Body of pancreas (tissue), 4 donors: Measurements from ENCODE around the gene MTFR2.

Experiments
- CTCF ChIP-seq, 7 experiments: fragments of 450-650 bp in 4 of 7; fragments of 200-600 bp in 3 of 7; sonication (generic) in 3 of 7; IDR thresholded peaks; one replicate each; pipeline ENCODE4 v1.5.1; 2016 to 2019; ENCODE audit warnings: antibody characterized with exemption in 7 of 7
- POLR2A ChIP-seq, 3 donors: fragments of 450-650 bp; IDR thresholded peaks; one replicate each; pipeline ENCODE4 v1.6.1; 2016; ENCODE audit warnings: antibody characterized with exemption in 3 of 3, mild to moderate bottlenecking in 2 of 3

GRCh38 chr6:136253734-136254133, 3.6 kb upstream of the MTFR2 start:
- no peak for TF ChIP-seq CTCF (IDR thresholded peaks at IDR 0.05)
- no peak for TF ChIP-seq POLR2A (IDR thresholded peaks at IDR 0.05)
